Measurements from ENCODE around the gene CST9L.

Gene CST9L

GRCh38 chr20:23547613-23548012, 20.7 kb downstream of the CST9L start:
- DNase-seq (ENCODE audit: low read depth in 2 of 2): no peak

- DNase-seq (ENCODE audit: low read depth in 2 of 2): no peak
Measured at GRCh38 chr20:23546435-23547144, 21.7 kb downstream of the CST9L start.

GRCh38 chr20:23544133-23544532, 24.2 kb downstream of the CST9L start:
- no peak for DNase-seq (ENCODE audit: low read depth in 2 of 2)

- DNase-seq (ENCODE audit: low read depth in 2 of 2): no peak
Measured at GRCh38 chr20:23542801-23543200, 25.5 kb downstream of the CST9L start.

- no peak for DNase-seq (ENCODE audit: low read depth in 2 of 2)
Measured at GRCh38 chr20:23541776-23542175, 26.5 kb downstream of the CST9L start.

GRCh38 chr20:23541330-23541729, 27.0 kb downstream of the CST9L start:
- no peak for DNase-seq (ENCODE audit: low read depth in 2 of 2)

GRCh38 chr20:23540624-23541023, 27.7 kb downstream of the CST9L start:
- no peak for DNase-seq (ENCODE audit: low read depth in 2 of 2)

- no peak for DNase-seq (ENCODE audit: low read depth in 2 of 2)
Measured at GRCh38 chr20:23537030-23537429, 31.3 kb downstream of the CST9L start.

GRCh38 chr20:23536328-23536974, 31.8 kb downstream of the CST9L start:
- no peak for DNase-seq (ENCODE audit: low read depth in 2 of 2)

- no peak for DNase-seq (ENCODE audit: low read depth in 2 of 2)
Measured at GRCh38 chr20:23534801-23535593, 33.3 kb downstream of the CST9L start.

GRCh38 chr20:23533161-23533560, 35.1 kb downstream of the CST9L start:
- no peak for DNase-seq (ENCODE audit: low read depth in 2 of 2)

- no peak for DNase-seq (ENCODE audit: low read depth in 2 of 2)
Measured at GRCh38 chr20:23532533-23532932, 35.8 kb downstream of the CST9L start.

- DNase-seq (ENCODE audit: low read depth in 2 of 2): no peak
Measured at GRCh38 chr20:23530937-23531567, 37.2 kb downstream of the CST9L start.

GRCh38 chr20:23528867-23529431, 39.3 kb downstream of the CST9L start:
- no peak for DNase-seq (ENCODE audit: low read depth in 2 of 2)

GRCh38 chr20:23526850-23527249, 41.4 kb downstream of the CST9L start:
- DNase-seq (ENCODE audit: low read depth in 2 of 2): no peak

GRCh38 chr20:23524146-23524545, 44.1 kb downstream of the CST9L start:
- DNase-seq (ENCODE audit: low read depth in 2 of 2): no peak

GRCh38 chr20:23520185-23520584, 48.1 kb downstream of the CST9L start:
- no peak for DNase-seq (ENCODE audit: low read depth in 2 of 2)

GRCh38 chr20:23519556-23519955, 48.7 kb downstream of the CST9L start:
- DNase-seq (ENCODE audit: low read depth in 2 of 2): no peak

GRCh38 chr20:23517719-23518118, 50.6 kb downstream of the CST9L start:
- DNase-seq (ENCODE audit: low read depth in 2 of 2): no peak

- no peak for DNase-seq (ENCODE audit: low read depth in 2 of 2)
Measured at GRCh38 chr20:23515250-23515939, 52.9 kb downstream of the CST9L start.

GRCh38 chr20:23514848-23515247, 53.4 kb downstream of the CST9L start:
- no peak for DNase-seq (ENCODE audit: low read depth in 2 of 2)

All from stimulated activated CD8-positive, alpha-beta memory T cell treated with anti-CD3 and anti-CD28 coated beads, Interleukin-2, amount 100 ng/mL, for 1 hour (primary cell).